DND-41 (cell line): Measurements from ENCODE around the gene GRXCR1.

ENCODE experiments used
- CTCF ChIP-seq: IDR thresholded peaks from 2 replicates; pipeline ENCODE4 v1.5.1; 2012; ENCODE audit warnings: borderline replicate concordance, low read length, moderate library complexity, mild to moderate bottlenecking; ENCODE audit not compliant: poor library complexity, severe bottlenecking; ENCODE audit errors: extremely low read depth
- EZH2 ChIP-seq: IDR thresholded peaks from 3 replicates; pipeline ENCODE4 v1.6.1; 2012; ENCODE audit warnings: borderline replicate concordance, low read depth, mild to moderate bottlenecking, moderate library complexity, low read length, inconsistent platforms; ENCODE audit not compliant: severe bottlenecking

DNA sequence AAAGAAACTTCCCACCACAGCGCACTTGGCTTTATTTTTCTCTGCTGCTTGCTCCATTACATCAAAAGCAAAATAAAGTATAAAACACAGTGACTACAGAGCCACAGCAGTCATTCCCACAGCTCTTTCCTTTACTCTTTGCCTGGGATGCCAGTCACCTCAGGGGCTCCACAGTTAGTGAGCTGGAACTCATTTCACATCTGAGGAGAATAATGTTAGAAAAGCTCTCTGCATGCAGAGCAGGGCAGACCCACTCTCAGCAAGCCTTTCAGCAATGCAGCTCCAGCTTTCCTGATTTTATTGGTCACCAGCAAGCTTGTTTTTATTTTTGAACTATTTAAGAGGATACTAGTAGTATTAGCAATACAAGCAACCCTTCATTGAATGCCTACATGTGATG, 13.8 kb downstream of the GRXCR1 start:
- TF ChIP-seq EZH2, result no peak
- no peak for TF ChIP-seq CTCF
